Measurements from ENCODE around the gene CDKAL1. TPM values are rescaled to one million over a fixed set of nuclear protein-coding genes. Genes with fewer than 3 reads are reported as not detected.

CDKAL1 gene
- total RNA-seq, 1 experiment from 2014 or later, result 20.6 TPM

DNA sequence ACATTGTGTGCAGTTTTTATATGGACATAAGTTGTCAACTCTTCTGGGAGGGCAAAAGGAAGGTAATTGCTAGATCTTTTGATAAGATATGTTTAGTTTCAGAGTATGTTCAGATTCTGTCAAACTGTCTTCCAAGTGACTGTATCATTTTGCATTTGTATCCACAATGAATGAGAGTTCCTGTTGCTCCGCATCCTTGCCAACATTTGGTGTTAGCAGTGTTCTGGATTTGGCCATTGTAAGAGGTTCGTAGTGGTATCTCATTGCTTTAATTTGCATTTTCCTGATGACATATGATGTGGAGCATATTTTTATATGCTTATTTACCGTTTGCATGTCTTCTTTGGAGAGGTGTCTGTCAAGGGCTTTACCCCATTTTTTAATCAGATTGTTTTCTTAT is 150.2 kb downstream of the CDKAL1 start (continued):
- TF ChIP-seq NFYB (CRISPR knock-in tag; conservative IDR thresholded peaks at IDR 0.05; ENCODE audit: low read depth) (no peak), TEAD4 (CRISPR knock-in tag; IDR thresholded peaks at IDR 0.05) (no peak), KAT7 (CRISPR knock-in tag; IDR thresholded peaks at IDR 0.05; ENCODE audit: borderline replicate concordance) (no peak)
- TF ChIP-seq, protein P1, sequence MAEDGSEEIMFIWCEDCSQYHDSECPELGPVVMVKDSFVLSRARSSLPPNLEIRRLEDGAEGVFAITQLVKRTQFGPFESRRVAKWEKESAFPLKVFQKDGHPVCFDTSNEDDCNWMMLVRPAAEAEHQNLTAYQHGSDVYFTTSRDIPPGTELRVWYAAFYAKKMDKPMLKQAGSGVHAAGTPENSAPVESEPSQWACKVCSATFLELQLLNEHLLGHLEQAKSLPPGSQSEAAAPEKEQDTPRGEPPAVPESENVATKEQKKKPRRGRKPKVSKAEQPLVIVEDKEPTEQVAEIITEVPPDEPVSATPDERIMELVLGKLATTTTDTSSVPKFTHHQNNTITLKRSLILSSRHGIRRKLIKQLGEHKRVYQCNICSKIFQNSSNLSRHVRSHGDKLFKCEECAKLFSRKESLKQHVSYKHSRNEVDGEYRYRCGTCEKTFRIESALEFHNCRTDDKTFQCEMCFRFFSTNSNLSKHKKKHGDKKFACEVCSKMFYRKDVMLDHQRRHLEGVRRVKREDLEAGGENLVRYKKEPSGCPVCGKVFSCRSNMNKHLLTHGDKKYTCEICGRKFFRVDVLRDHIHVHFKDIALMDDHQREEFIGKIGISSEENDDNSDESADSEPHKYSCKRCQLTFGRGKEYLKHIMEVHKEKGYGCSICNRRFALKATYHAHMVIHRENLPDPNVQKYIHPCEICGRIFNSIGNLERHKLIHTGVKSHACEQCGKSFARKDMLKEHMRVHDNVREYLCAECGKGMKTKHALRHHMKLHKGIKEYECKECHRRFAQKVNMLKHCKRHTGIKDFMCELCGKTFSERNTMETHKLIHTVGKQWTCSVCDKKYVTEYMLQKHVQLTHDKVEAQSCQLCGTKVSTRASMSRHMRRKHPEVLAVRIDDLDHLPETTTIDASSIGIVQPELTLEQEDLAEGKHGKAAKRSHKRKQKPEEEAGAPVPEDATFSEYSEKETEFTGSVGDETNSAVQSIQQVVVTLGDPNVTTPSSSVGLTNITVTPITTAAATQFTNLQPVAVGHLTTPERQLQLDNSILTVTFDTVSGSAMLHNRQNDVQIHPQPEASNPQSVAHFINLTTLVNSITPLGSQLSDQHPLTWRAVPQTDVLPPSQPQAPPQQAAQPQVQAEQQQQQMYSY (CRISPR knock-in tag; IDR thresholded peaks at IDR 0.05), result no peak
- TF ChIP-seq, protein P2, sequence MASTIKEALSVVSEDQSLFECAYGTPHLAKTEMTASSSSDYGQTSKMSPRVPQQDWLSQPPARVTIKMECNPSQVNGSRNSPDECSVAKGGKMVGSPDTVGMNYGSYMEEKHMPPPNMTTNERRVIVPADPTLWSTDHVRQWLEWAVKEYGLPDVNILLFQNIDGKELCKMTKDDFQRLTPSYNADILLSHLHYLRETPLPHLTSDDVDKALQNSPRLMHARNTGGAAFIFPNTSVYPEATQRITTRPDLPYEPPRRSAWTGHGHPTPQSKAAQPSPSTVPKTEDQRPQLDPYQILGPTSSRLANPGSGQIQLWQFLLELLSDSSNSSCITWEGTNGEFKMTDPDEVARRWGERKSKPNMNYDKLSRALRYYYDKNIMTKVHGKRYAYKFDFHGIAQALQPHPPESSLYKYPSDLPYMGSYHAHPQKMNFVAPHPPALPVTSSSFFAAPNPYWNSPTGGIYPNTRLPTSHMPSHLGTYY (CRISPR knock-in tag; IDR thresholded peaks at IDR 0.05), result no peak

DNA sequence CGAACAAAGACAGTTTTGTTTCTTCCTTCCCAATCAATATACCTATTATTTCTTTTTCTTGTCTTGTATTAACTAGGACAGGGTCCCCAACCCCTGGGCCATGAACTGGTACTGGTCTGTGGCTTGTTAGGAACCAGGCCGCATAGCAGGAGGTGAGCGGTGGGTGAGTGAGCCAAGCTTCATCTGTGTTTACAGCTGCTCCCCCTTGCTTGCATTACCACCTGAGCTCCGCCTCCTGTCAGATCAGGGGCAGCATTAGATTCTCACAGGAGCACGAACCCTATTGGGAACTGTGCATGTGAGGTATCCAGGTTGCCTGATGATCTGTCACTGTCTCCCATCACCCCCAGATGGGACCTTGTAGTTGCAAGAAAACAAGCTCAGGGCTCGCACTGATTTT is 151.9 kb downstream of the CDKAL1 start:
- ATAC-seq (peak; percentile 81), DNase-seq (ENCODE audit: low spot score) (peak; percentile 58)
- Mint-ChIP-seq H3K36me3 (no peaks in the 10 kb centered on the region), H3K4me1 (peaks cover 29% of the 10 kb centered on the region), H3K9me3 (no peaks in the 10 kb centered on the region), H3K4me3 (no peak overlapping the region), H3K27me3 (ENCODE audit: low read depth) (no peaks in the 10 kb centered on the region), H3K27ac (no peak overlapping the region)
- CTCF ChIA-PET, result interaction anchor here (0.6 to 1.3 kb wide), 4 partner anchors 9 to 731 kb away, joined by 3 to 4 read pairs (median 4); no protein-coding TSS in a partner anchor
- TF ChIP-seq, protein P3, sequence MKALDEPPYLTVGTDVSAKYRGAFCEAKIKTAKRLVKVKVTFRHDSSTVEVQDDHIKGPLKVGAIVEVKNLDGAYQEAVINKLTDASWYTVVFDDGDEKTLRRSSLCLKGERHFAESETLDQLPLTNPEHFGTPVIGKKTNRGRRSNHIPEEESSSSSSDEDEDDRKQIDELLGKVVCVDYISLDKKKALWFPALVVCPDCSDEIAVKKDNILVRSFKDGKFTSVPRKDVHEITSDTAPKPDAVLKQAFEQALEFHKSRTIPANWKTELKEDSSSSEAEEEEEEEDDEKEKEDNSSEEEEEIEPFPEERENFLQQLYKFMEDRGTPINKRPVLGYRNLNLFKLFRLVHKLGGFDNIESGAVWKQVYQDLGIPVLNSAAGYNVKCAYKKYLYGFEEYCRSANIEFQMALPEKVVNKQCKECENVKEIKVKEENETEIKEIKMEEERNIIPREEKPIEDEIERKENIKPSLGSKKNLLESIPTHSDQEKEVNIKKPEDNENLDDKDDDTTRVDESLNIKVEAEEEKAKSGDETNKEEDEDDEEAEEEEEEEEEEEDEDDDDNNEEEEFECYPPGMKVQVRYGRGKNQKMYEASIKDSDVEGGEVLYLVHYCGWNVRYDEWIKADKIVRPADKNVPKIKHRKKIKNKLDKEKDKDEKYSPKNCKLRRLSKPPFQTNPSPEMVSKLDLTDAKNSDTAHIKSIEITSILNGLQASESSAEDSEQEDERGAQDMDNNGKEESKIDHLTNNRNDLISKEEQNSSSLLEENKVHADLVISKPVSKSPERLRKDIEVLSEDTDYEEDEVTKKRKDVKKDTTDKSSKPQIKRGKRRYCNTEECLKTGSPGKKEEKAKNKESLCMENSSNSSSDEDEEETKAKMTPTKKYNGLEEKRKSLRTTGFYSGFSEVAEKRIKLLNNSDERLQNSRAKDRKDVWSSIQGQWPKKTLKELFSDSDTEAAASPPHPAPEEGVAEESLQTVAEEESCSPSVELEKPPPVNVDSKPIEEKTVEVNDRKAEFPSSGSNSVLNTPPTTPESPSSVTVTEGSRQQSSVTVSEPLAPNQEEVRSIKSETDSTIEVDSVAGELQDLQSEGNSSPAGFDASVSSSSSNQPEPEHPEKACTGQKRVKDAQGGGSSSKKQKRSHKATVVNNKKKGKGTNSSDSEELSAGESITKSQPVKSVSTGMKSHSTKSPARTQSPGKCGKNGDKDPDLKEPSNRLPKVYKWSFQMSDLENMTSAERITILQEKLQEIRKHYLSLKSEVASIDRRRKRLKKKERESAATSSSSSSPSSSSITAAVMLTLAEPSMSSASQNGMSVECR (CRISPR knock-in tag; IDR thresholded peaks at IDR 0.05; ENCODE audit: borderline replicate concordance), result no peak
- TF ChIP-seq FOXK1 (CRISPR knock-in tag; IDR thresholded peaks at IDR 0.05), result peak; percentile 44; the same call in 1 of the 2 replicates
- POLR2A ChIA-PET, result interaction anchor here (0.5 kb wide), 1 partner anchor 530 kb away, joined by 4 read pairs; no protein-coding TSS in a partner anchor

DNA sequence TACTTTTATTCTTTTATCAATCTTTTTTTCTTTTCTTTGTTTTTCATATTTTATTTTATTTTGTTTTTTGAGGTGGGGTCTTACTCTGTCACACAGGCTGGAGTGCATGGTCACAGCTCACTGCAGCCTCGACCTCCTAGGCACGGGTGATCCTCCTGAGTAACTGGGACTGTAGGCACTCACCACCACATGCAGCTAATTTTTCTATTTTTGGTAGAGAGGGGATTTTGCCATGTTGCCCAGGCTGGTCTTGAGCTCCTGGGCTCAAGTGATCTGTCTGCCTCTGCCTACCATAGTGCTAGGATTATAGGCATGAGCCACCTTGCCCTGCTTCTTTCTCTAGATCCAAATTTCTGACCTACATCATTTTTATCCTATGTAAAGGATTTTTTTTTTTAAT is 153.2 kb downstream of the CDKAL1 start:
- no peaks in the 10 kb centered on the region for H3K27me3 Mint-ChIP-seq (ENCODE audit: low read depth)
- H3K4me3 Mint-ChIP-seq, result no peak overlapping the region
- no peaks in the 10 kb centered on the region for H3K9me3 Mint-ChIP-seq
- CTCF ChIA-PET, result interaction anchor here (1.6 kb wide), 1 partner anchor 14 kb away, joined by 3 read pairs; no protein-coding TSS in a partner anchor
- H3K4me1 Mint-ChIP-seq, result peaks cover 32% of the 10 kb centered on the region
- POLR2A ChIA-PET, result no interaction called here
- DNase-seq (ENCODE audit: low spot score) (no peak), ATAC-seq (no peak)
- H3K27ac Mint-ChIP-seq, result no peak overlapping the region
- H3K36me3 Mint-ChIP-seq, result no peaks in the 10 kb centered on the region
- TF ChIP-seq FOXK1 (CRISPR knock-in tag; IDR thresholded peaks at IDR 0.05) (no peak), SMAD3 (CRISPR knock-in tag; IDR thresholded peaks at IDR 0.05; ENCODE audit: borderline replicate concordance) (no peak), ZNF423 (CRISPR knock-in tag; IDR thresholded peaks at IDR 0.05) (no peak), ZNF396 (CRISPR knock-in tag; IDR thresholded peaks at IDR 0.05; ENCODE audit: borderline replicate concordance) (no peak), NFYB (CRISPR knock-in tag; conservative IDR thresholded peaks at IDR 0.05; ENCODE audit: low read depth) (no peak), KAT7 (CRISPR knock-in tag; IDR thresholded peaks at IDR 0.05; ENCODE audit: borderline replicate concordance) (no peak), CREB1 (CRISPR knock-in tag; IDR thresholded peaks at IDR 0.05) (no peak), NR2C2 (CRISPR knock-in tag; IDR thresholded peaks at IDR 0.05) (no peak), ZNF263 (CRISPR knock-in tag; IDR thresholded peaks at IDR 0.05; ENCODE audit: low read depth) (no peak), ZNF416 (CRISPR knock-in tag; IDR thresholded peaks at IDR 0.05) (no peak), NFE2L1 (CRISPR knock-in tag; IDR thresholded peaks at IDR 0.05) (no peak), OVOL2 (CRISPR knock-in tag; IDR thresholded peaks at IDR 0.05; ENCODE audit: borderline replicate concordance) (no peak)
- TF ChIP-seq, protein P4, sequence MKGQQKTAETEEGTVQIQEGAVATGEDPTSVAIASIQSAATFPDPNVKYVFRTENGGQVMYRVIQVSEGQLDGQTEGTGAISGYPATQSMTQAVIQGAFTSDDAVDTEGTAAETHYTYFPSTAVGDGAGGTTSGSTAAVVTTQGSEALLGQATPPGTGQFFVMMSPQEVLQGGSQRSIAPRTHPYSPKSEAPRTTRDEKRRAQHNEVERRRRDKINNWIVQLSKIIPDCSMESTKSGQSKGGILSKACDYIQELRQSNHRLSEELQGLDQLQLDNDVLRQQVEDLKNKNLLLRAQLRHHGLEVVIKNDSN (CRISPR knock-in tag; IDR thresholded peaks at IDR 0.05), result no peak
- TF ChIP-seq, protein P5, sequence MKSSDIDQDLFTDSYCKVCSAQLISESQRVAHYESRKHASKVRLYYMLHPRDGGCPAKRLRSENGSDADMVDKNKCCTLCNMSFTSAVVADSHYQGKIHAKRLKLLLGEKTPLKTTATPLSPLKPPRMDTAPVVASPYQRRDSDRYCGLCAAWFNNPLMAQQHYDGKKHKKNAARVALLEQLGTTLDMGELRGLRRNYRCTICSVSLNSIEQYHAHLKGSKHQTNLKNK (CRISPR knock-in tag; IDR thresholded peaks at IDR 0.05), result no peak
- TF ChIP-seq, protein P6, sequence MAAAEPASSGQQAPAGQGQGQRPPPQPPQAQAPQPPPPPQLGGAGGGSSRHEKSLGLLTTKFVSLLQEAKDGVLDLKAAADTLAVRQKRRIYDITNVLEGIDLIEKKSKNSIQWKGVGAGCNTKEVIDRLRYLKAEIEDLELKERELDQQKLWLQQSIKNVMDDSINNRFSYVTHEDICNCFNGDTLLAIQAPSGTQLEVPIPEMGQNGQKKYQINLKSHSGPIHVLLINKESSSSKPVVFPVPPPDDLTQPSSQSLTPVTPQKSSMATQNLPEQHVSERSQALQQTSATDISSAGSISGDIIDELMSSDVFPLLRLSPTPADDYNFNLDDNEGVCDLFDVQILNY (CRISPR knock-in tag; IDR thresholded peaks at IDR 0.05), result no peak
- TF ChIP-seq, protein P7, sequence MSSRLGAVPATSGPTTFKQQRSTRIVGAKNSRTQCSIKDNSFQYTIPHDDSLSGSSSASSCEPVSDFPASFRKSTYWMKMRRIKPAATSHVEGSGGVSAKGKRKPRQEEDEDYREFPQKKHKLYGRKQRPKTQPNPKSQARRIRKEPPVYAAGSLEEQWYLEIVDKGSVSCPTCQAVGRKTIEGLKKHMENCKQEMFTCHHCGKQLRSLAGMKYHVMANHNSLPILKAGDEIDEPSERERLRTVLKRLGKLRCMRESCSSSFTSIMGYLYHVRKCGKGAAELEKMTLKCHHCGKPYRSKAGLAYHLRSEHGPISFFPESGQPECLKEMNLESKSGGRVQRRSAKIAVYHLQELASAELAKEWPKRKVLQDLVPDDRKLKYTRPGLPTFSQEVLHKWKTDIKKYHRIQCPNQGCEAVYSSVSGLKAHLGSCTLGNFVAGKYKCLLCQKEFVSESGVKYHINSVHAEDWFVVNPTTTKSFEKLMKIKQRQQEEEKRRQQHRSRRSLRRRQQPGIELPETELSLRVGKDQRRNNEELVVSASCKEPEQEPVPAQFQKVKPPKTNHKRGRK (CRISPR knock-in tag; IDR thresholded peaks at IDR 0.05; ENCODE audit: borderline replicate concordance), result no peak
